Measurements from ENCODE around the gene GATB. TPM values are rescaled to one million over a fixed set of nuclear protein-coding genes. Genes with fewer than 3 reads are reported as not detected.

The GATB gene
- total RNA-seq, 4 donors from 2014 or later = 18.7 to 34.0 (median 27.6) TPM

DNA sequence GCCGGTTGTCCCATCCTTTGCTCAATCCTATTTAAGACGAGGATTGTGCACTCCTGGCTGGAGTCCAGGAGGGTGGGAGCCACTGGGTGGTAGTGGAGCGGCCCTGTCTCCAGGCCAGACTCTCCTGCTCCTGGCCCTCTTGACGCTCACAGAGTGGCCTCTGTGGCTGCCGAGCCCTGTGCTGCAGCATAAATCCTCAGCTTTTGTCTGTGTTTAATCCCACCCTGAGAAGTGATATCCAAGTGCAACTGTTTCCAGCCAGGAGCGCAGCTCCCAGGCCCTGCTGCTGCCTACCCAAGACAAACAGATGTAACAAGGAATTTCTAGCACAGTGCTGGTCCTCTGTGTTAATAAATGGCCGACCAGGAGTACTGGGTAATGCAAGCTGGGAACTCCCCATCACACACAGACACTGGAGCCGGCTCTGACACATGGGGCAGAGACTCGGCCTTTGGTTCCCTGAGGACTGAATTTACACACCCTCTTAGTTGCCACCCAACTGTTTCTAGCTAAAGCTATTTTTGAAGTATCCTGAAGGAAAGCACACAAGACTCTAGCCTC lies 85.3 kb downstream of the GATB start:
- peak overlapping the region in 2 of 4 donors; percentile 38 to 95 for H3K27ac ChIP-seq
- peaks cover 21 to 23% of the 10 kb centered on the region in 2 donors for H3K4me1 ChIP-seq
- no peaks in the 10 kb centered on the region for H3K27me3 ChIP-seq
- H3K9me3 ChIP-seq = no peaks in the 10 kb centered on the region
- no peaks in the 10 kb centered on the region for H3K36me3 ChIP-seq
- intact Hi-C loops (cut with DNase I; ENCODE audit: low total_unique reads) (no loop called here), in situ Hi-C loops (cut with MboI; ENCODE audit: low sequenced_read_pairs in 4 of 4) (no loop called here)
- DNase-seq = no peak
- no peak for TF ChIP-seq CTCF (IDR thresholded peaks at IDR 0.05 in 4 of 5, conservative IDR thresholded peaks at IDR 0.05 in 1 of 5)
- no peak for TF ChIP-seq POLR2A (IDR thresholded peaks at IDR 0.05)
- H3K4me3 ChIP-seq = no peak overlapping the region
- peak in 1 of 2 donors; percentile 14 for ATAC-seq

DNA sequence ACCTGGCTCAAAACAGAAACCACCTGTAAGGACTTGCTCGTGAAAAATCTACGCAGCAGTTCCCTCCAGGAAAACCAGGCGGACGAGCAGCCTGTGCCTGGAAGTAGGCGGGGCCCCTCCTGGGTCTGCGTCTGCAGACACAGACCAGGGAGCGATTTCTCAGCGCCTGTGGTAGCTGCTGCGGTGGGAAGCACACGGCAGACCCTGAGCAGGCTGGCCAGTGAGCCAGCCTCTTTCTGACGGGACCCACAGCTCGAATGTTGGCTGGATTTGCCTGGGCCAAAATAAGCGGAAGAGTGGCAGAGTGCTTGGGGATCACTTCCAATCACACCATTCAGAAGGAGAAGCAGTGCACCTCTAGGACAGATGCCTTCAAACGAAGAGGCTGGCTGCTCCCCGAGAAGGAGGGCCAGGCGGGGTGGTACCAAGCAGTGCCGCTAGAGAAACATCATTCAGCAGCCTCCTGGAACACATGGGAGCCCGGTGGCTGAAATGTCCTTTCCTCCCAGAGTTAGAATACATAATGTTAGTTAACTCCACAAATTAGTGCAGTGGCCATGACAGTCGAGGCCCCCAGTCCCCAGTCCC lies 85.9 kb downstream of the GATB start:
- DNase-seq (no peak), ATAC-seq (no peak)
- Histone ChIP-seq H3K9me3 (no peaks in the 10 kb centered on the region), H3K27me3 (no peaks in the 10 kb centered on the region), H3K36me3 (no peaks in the 10 kb centered on the region), H3K27ac (peak overlapping the region in 3 of 4 donors; percentile 19 to 95 (median 35)), H3K4me3 (peak overlapping the region; percentile 17 to 40 (median 26)), H3K4me1 (peaks cover 27 to 29% of the 10 kb centered on the region in 2 donors)
- in situ Hi-C loops (cut with MboI; ENCODE audit: low sequenced_read_pairs in 4 of 4) (loop anchor here in 2 of 4 donors (25.0 kb wide), 2 partner anchors 263 to 712 kb away; partner anchors contain the start of gene FHIP1A (in 1 of the 2)), intact Hi-C loops (cut with DNase I; ENCODE audit: low total_unique reads) (no loop called here)
- TF ChIP-seq POLR2A (IDR thresholded peaks at IDR 0.05) (no peak), CTCF (IDR thresholded peaks at IDR 0.05 in 4 of 5, conservative IDR thresholded peaks at IDR 0.05 in 1 of 5) (no peak)

DNA sequence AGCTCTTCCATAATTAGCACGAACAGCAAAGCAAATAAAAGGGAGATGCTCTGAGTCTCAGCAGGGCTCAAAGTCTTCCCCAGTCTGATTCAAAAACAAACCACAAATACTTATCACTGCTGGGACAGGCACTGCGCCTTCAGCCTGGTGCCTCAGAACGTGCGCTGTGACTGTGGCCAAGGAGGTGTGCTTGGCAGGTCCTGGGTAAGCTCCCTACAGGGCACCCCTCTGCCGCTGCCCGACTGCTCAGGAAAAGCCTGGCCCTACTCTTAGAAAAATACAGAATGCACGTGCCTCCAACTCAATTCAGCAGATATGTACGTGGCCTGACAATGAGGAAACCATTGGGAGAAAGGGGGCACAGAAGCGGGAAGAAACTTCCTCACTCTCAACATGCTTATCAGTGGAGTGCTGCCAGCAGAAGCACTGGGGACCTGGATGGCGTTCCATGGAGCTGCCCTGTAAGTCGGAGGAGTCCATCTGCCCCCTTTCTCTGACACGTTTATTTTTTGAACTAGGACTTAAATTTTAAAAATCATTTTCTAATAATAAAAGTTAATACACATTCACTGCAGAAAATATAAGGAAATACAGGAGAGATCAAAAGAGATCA lies 86.8 kb downstream of the GATB start:
- Histone ChIP-seq H3K36me3 (no peaks in the 10 kb centered on the region), H3K4me3 (no peak overlapping the region), H3K27me3 (no peaks in the 10 kb centered on the region), H3K27ac (peak overlapping the region in 1 of 4 donors; percentile 95), H3K9me3 (no peaks in the 10 kb centered on the region), H3K4me1 (peaks cover 36 to 38% of the 10 kb centered on the region in 2 donors)
- TF ChIP-seq CTCF (IDR thresholded peaks at IDR 0.05 in 4 of 5, conservative IDR thresholded peaks at IDR 0.05 in 1 of 5) (no peak), POLR2A (IDR thresholded peaks at IDR 0.05) (no peak)
- intact Hi-C loops (cut with DNase I; ENCODE audit: low total_unique reads) = no loop called here
- no peak for ATAC-seq
- no peak for DNase-seq
- in situ Hi-C loops (cut with MboI; ENCODE audit: low sequenced_read_pairs in 4 of 4) = loop anchor here in 2 of 4 donors (25.0 kb wide), 2 partner anchors 262 to 713 kb away; partner anchors contain the start of gene FHIP1A (in 1 of the 2)

- DNase-seq (no peak), ATAC-seq (no peak)
- no peak overlapping the region for H3K4me3 ChIP-seq
- in situ Hi-C loops (cut with MboI; ENCODE audit: low sequenced_read_pairs in 4 of 4) (loop anchor here in 2 of 4 donors (25.0 kb wide), 2 partner anchors 261 to 714 kb away; partner anchors contain the start of gene FHIP1A (in 1 of the 2)), intact Hi-C loops (cut with DNase I; ENCODE audit: low total_unique reads) (no loop called here)
- H3K27ac ChIP-seq = peak overlapping the region in 1 of 4 donors; percentile 95
- H3K27me3 ChIP-seq = no peaks in the 10 kb centered on the region
- H3K4me1 ChIP-seq = peaks cover 46 to 48% of the 10 kb centered on the region in 2 donors
- H3K36me3 ChIP-seq = no peaks in the 10 kb centered on the region
- TF ChIP-seq POLR2A (IDR thresholded peaks at IDR 0.05) (no peak), CTCF (IDR thresholded peaks at IDR 0.05 in 4 of 5, conservative IDR thresholded peaks at IDR 0.05 in 1 of 5) (no peak)
- no peaks in the 10 kb centered on the region for H3K9me3 ChIP-seq
Observed at GRCh38 chr4:151672996-151673395, 87.8 kb downstream of the GATB start.

Measured in gastrocnemius medialis (tissue), 4 donors.